ENCODE results near the gene WDR83. TPM values are rescaled to one million over a fixed set of nuclear protein-coding genes. Genes with fewer than 3 reads are reported as not detected.
A peak's percentile ranks its signal among the peaks of the same experiment; 100 is the strongest.

WDR83 gene
- total and polyA plus RNA-seq, 10 of the 15 experiments (the other 5 are each of a cell fraction or from before 2014, with no cell fraction given): 0.58 to 17.7 (median 10.8) TPM

- TF ChIP-seq RELB (IDR thresholded peaks at IDR 0.05; ENCODE audit: low read depth) (peak; percentile 78), BRCA1 (IDR thresholded peaks at IDR 0.05; ENCODE audit: low read depth, low read length) (no peak; the same call in 1 of the 2 replicates), HCFC1 (IDR thresholded peaks at IDR 0.05; ENCODE audit: low read length) (peak; percentile 81), PML (IDR thresholded peaks at IDR 0.05; ENCODE audit: low read length) (peak; percentile 86), RAD51 (IDR thresholded peaks at IDR 0.05) (peak; percentile 99), TCF7 (IDR thresholded peaks at IDR 0.05; ENCODE audit: borderline replicate concordance) (no peak), E2F8 (IDR thresholded peaks at IDR 0.05; ENCODE audit: low read depth, partially characterized antibody) (no peak), POU2F2 (IDR thresholded peaks at IDR 0.05; ENCODE audit: borderline replicate concordance, low read depth, low read length) (peak; percentile 68; the same call in 2 of the 3 replicates), RB1 (IDR thresholded peaks at IDR 0.05; ENCODE audit: borderline replicate concordance) (0 out of 2 replicates have a peak, but pooled peaks have one; percentile 68), SUZ12 (IDR thresholded peaks at IDR 0.05; ENCODE audit: unreplicated experiment) (no peak), PAX8 (IDR thresholded peaks at IDR 0.05) (no peak), RFX5 (IDR thresholded peaks at IDR 0.05; ENCODE audit: low read depth, low read length) (no peak), SPI1 (IDR thresholded peaks at IDR 0.05; ENCODE audit: borderline replicate concordance, insufficient read depth, low read depth, low read length) (no peak), SREBF2 (IDR thresholded peaks at IDR 0.05; ENCODE audit: low read length) (peak; percentile 35; the same call in 1 of the 2 replicates), BCLAF1 (IDR thresholded peaks at IDR 0.05) (no peak), CBFB (IDR thresholded peaks at IDR 0.05; ENCODE audit: low read depth) (peak; percentile 57; the same call in 1 of the 2 replicates)
- TF ChIP-seq, protein P1, sequence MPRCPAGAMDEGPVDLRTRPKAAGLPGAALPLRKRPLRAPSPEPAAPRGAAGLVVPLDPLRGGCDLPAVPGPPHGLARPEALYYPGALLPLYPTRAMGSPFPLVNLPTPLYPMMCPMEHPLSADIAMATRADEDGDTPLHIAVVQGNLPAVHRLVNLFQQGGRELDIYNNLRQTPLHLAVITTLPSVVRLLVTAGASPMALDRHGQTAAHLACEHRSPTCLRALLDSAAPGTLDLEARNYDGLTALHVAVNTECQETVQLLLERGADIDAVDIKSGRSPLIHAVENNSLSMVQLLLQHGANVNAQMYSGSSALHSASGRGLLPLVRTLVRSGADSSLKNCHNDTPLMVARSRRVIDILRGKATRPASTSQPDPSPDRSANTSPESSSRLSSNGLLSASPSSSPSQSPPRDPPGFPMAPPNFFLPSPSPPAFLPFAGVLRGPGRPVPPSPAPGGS (IDR thresholded peaks at IDR 0.05; ENCODE audit: borderline replicate concordance, insufficient read depth, low read depth, low read length, poor library complexity, severe bottlenecking): peak; percentile 34
Measured at GRCh38 chr19:12681074-12681987, 14.7 kb downstream of the WDR83 start, which contains the start of gene DHPS (continued).
